ENCODE data around the gene F2. TPM values are rescaled to one million over a fixed set of nuclear protein-coding genes. Genes with fewer than 3 reads are reported as not detected.

Gene F2
- total RNA-seq, 1 donor from 2014 or later, result 1,408 TPM

GRCh38 chr11:46737699-46738098 lies 18.7 kb downstream of the F2 start:
- DNase-seq (ENCODE audit: low spot score) (peak; percentile 26), ATAC-seq (no peak)

- ATAC-seq, result no peak
- DNase-seq (ENCODE audit: low spot score), result no peak
Observed at GRCh38 chr11:46738887-46739286, 19.9 kb downstream of the F2 start.

DNA sequence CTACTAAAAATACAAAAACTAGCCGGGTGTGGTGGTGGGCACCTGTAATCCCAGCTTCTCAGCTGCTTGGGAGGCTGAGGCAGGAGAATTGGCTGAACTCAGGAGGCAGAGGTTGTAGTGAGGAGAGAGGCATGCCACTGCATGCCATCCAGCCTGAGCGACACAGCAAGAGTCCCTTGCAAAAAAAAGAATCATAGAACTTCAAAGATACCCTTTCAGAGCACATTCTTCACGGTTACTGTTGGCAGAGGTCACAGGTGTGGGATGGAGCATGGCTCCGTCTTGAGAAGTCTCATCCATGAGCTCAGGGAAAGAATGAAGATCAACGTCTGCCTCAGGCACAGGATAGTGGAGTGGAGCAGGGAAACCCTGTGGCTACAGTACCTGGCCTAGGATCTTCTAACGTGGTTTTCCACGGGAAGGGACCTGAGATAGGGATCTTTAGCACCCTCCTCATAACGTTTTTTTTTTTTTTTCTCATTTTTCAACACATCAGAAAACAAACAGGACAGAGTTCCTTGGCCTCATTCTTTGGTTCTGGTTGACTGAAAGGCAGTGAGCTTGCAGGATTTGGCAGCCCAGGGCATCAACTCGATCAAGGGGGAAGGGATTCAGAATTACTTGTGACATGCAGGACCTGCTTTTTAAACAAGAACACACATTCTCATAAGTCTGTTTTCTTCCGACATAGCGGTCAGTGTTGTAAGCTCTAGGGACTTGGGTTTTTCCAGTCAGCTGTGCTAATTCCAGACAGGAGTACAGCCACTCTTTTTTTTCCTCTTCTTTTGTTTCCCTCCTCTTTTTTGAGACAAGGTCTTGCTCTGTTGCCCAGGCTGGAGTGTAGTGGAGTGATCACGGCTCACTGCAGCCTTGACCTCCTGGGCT lies 22.8 kb downstream of the F2 start:
- DNase-seq (ENCODE audit: low spot score) (no peak), ATAC-seq (peak; percentile 3)

DNA sequence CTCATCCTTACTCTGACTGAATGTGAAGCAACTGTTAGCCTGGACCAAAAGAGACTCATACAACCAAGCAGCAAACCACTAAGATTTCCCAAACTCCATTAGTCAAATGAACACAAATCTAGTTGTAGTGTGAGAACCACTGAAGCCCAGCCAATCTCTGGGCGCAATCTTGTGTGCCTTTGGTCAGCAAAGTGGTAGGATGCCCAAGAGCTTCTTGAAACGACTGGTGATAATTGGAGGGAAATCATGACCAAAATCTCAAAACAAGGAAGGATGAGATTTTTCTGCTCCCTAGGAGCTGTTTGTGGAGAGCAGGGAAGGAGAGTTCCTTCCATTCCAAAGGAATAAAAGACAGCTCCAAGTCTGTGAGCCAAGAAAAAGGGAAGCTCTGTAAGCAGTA lies 24.0 kb downstream of the F2 start:
- no peak for DNase-seq (ENCODE audit: low spot score)
- no peak for ATAC-seq

GRCh38 chr11:46743693-46744339 lies 24.8 kb downstream of the F2 start:
- ATAC-seq, result peak; percentile 8
- no peak for DNase-seq (ENCODE audit: low spot score)

GRCh38 chr11:46745328-46745727 lies 26.3 kb downstream of the F2 start:
- DNase-seq (ENCODE audit: low spot score) (no peak), ATAC-seq (peak; percentile 13)

GRCh38 chr11:46745995-46746394 lies 27.0 kb downstream of the F2 start:
- DNase-seq (ENCODE audit: low spot score) (no peak), ATAC-seq (peak; percentile 14)

- ATAC-seq (peak; percentile 12), DNase-seq (ENCODE audit: low spot score) (no peak)
Observed at GRCh38 chr11:46747150-46747549, 28.1 kb downstream of the F2 start.

DNA sequence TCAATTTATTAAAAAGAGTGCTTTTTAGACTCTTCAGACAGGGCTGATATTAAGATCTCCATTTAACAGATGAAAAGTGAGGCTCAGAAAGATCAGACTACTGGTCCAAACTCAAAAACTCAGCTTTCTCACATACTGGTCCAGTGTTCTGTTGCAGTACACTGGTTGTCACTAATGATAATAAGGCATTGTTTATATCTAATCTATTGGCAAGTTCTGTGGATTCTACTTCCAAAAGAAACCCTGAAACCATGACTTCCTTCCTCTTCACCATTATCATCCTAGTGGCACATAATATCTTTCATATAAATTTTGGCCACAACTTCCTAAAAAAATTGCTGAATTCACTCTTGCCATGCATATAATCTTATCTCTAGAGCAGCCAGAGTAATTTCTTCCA lies 36.9 kb downstream of the F2 start:
- DNase-seq (ENCODE audit: low spot score) (no peak), ATAC-seq (peak; percentile 19)

- DNase-seq (ENCODE audit: low spot score), result no peak
- ATAC-seq, result no peak
Observed at GRCh38 chr11:46759196-46759595, 40.2 kb downstream of the F2 start.

GRCh38 chr11:46760429-46761128 lies 41.6 kb downstream of the F2 start:
- no peak for DNase-seq (ENCODE audit: low spot score)
- ATAC-seq, result no peak

DNA sequence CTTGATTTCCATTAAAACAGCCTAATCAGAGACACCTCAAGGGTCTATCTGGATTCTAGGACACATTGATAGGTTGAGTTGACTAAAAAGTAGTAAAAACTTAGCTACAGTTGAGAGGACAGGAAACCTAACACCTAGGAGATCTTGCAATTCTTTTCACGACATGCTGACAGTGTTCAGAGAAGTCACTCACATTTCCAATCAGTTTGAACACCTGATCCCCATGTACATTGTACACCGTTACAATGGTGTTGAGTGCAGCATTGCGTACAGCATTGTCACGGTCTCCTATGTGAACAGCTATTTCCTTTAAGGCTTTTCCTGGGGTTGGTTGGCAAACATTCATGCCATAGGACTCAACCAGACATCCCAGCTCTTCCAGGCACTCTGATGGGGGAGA lies 42.8 kb downstream of the F2 start:
- no peak for ATAC-seq

DNA sequence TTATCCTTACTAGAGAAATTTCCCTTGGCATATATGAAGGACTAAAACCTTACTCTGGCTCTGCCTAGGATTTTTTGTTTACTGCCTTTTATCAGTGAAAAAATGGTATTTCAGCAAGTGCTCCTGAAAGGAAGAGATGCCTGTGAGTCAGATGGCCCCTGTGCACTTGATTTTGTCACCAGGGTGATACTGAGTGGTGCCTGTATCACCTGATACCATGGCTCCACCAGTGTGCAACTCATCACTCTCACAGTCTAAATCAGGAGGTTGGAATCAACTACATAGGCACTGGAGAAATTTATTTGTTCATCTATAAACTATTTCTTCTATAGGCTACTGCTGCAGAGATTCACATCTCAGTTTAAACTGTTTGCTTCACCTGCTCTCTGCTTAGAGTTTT lies 43.2 kb downstream of the F2 start:
- ATAC-seq (no peak), DNase-seq (ENCODE audit: low spot score) (no peak)

More for the DNA sequence above, 42.8 kb downstream of the F2 start:
- no peak for DNase-seq (ENCODE audit: low spot score)

DNA sequence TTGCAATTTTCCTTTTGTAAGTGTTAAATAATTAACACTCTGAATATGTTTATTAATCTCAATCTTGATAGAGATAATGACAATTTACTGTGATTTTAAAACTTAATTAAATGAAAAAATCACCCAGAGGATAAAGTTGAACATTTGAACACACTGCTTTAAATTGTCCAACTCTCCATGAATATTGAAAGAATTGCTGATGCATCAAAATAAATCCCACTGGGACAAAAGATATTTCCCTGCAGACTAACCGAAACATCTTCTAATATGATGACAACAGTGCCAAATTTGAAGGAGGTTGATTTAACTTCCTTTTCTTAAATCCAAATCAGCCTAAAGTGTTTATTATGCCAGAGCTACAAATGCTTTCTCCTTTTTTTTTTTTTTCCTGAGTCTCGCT lies 47.6 kb downstream of the F2 start:
- no peak for DNase-seq (ENCODE audit: low spot score)
- ATAC-seq, result no peak

DNA sequence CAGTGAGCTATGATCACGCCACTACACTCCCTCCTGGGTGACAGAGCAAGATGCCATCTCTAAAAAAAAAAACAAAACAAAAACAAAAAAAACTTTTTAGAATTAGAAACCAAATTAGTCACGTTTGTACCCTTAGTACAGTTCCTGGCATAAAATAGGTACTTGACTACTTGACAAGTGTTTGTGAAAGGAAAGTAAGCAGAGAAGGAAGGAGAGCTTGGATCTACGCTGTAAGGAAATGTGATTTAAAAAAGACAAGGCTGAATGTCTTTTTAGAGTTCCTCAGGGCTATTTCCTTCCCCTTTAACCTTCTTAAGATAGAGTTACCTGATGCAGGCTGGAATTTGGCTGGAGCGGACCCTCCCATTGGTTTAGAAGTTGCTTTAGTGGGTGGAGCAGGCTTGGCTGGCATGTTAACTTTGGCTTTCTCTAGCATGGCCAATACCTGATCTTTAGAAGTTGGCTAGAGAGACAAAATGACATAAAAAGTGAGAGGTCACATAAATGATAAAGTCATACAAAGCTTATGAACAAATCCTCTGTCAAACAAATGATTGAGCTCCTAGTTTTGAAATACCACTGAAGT lies 50.7 kb downstream of the F2 start:
- ATAC-seq, result no peak
- DNase-seq (ENCODE audit: low spot score), result no peak

DNA sequence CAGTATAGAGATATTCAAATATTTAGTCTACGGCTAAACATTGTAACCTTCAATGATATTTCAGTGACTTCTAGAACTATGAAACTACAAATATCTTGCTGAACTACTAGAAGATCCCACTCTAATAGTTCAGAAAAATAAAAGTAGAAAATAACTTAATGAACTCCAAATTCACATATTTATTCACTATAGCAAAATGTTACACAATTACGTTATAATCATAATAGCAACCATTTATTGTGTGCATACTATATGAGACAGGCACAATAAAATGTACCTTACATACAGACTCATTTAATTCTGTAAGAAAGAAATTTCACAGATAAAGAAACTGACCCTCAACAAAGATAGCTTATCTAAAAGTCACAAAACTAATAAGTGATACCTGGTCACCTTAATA lies 57.9 kb downstream of the F2 start:
- ATAC-seq (no peak), DNase-seq (ENCODE audit: low spot score) (no peak)

DNA sequence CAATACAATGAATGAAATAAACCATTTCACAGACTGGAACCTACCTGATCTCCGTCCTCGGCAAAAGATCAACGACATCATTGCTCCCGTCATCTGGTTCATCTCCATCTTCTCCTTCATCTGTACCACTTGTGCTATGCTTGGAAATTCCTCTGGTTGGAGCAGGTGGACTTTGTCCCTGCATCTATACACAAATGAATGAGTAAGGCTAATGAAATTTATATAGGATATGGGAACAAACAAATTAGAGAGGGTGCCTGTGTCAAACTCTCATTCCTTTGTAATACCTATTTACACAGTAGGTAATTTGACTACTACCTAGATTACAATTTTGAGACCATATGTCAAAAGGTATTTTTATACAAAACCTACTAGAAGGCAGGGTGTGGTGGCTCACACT lies 59.4 kb downstream of the F2 start:
- no peak for DNase-seq (ENCODE audit: low spot score)
- no peak for ATAC-seq
